NOMO-1 (cell line): ENCODE measurements around the gene MYL6B.

Source experiments
- DNase-seq, 2 experiments: peaks; one replicate each; lab custom pipeline; 2025; ENCODE audit not compliant: unreplicated experiment in 2 of 2; lab: John Stamatoyannopoulos, UW

MYL6B gene

GRCh38 chr12:56204275-56204674 lies 51.9 kb downstream of the MYL6B start:
- DNase-seq, result no peak

- peak in 1 of 2 experiments; percentile 22 for DNase-seq
Measured at GRCh38 chr12:56205445-56205844, 53.1 kb downstream of the MYL6B start.

- peak; percentile 21 to 23 for DNase-seq
Measured at GRCh38 chr12:56206452-56207166, 54.2 kb downstream of the MYL6B start.
